HCT116 (cell line): Measurements from ENCODE around the gene ZFTA.
"Not testable (repeated sequence)": the region's sequence is repeated elsewhere in the genome, so short reads cannot be mapped to it uniquely, and the experiment has no call there.

Experiments used
- CTCF ChIP-seq, 3 experiments: fragments of 200-600 bp in 1 of 3; sonication (generic) in 1 of 3; IDR thresholded peaks in 2 of 3; conservative IDR thresholded peaks in 1 of 3; 2 replicates each; pipeline ENCODE4 v1.5.1; 2012 to 2017; ENCODE audit warnings: low read depth in 2 of 3, low read length in 2 of 3, antibody characterized with exemption in 1 of 3, borderline replicate concordance in 1 of 3, control low read depth in 1 of 3, mild to moderate bottlenecking in 1 of 3, mixed read lengths in 1 of 3, mixed run types in 1 of 3, moderate library complexity in 1 of 3; ENCODE audit not compliant: insufficient read depth in 1 of 3
- EGR1 ChIP-seq: IDR thresholded peaks from 2 replicates; pipeline ENCODE4 v1.6.1; 2012; ENCODE audit warnings: low read depth
- EZH2 ChIP-seq: fragments of 200-600 bp; sonication (generic); IDR thresholded peaks from 2 replicates; pipeline ENCODE4 v1.6.1; 2017; ENCODE audit warnings: antibody characterized with exemption, mixed run types
- EZH2phosphoT487 ChIP-seq: fragments of 200-600 bp; IDR thresholded peaks from 2 replicates; pipeline ENCODE4 v1.6.1; 2018; ENCODE audit warnings: antibody characterized with exemption, borderline replicate concordance
- FOSL1 ChIP-seq: IDR thresholded peaks from 2 replicates; pipeline ENCODE4 v1.6.1; 2012; ENCODE audit warnings: low read depth
- MAX ChIP-seq: IDR thresholded peaks from 2 replicates; pipeline ENCODE4 v1.6.1; 2012
- POLR2A ChIP-seq: IDR thresholded peaks from 2 replicates; pipeline ENCODE4 v1.7.0; 2011; ENCODE audit warnings: borderline replicate concordance; ENCODE audit not compliant: insufficient read depth, insufficient read length; ENCODE audit errors: extremely low read depth
- POLR2AphosphoS5 ChIP-seq: IDR thresholded peaks from 2 replicates; pipeline ENCODE4 v1.6.1; 2011; ENCODE audit warnings: mild to moderate bottlenecking, low read depth, low read length, moderate library complexity
- RAD21 ChIP-seq: IDR thresholded peaks from 2 replicates; pipeline ENCODE4 v1.6.1; 2012; ENCODE audit warnings: low read depth, mild to moderate bottlenecking
- SIN3A ChIP-seq: IDR thresholded peaks from 2 replicates; pipeline ENCODE4 v1.6.1; 2012; ENCODE audit warnings: low read depth
- SP1 ChIP-seq: IDR thresholded peaks from 2 replicates; pipeline ENCODE4 v1.6.1; 2012; ENCODE audit warnings: low read depth
- YY1 ChIP-seq: IDR thresholded peaks from 2 replicates; pipeline ENCODE4 v1.6.1; 2011; ENCODE audit warnings: low read length, low read depth, moderate library complexity, mild to moderate bottlenecking; ENCODE audit not compliant: insufficient replicate concordance; ENCODE audit errors: extremely low read depth
- ZNF274 ChIP-seq: fragments of 200-500 bp; sonication (Bioruptor generic); IDR thresholded peaks from 2 replicates; pipeline ENCODE4 v1.6.1; 2014; ENCODE audit warnings: mild to moderate bottlenecking, low read depth, low read length, inconsistent platforms

- not testable (repeated sequence) for TF ChIP-seq MAX; YY1; ZNF274; FOSL1; EZH2; SP1; POLR2AphosphoS5; CTCF (IDR thresholded peaks at IDR 0.05 in 2 of 3, conservative IDR thresholded peaks at IDR 0.05 in 1 of 3; ENCODE audit: borderline replicate concordance in 1 of 3, insufficient read depth in 1 of 3, low read depth in 2 of 3, low read length in 2 of 3); SIN3A; POLR2A; EZH2phosphoT487; RAD21; EGR1
These were observed 3.3 kb upstream of the ZFTA start for GRCh38 chr11:63771741-63772318.
